ENCODE data around the gene TRIM43B.
"Not testable (repeated sequence)": the region's sequence is repeated elsewhere in the genome, so short reads cannot be mapped to it uniquely, and the experiment has no call there.

DNA sequence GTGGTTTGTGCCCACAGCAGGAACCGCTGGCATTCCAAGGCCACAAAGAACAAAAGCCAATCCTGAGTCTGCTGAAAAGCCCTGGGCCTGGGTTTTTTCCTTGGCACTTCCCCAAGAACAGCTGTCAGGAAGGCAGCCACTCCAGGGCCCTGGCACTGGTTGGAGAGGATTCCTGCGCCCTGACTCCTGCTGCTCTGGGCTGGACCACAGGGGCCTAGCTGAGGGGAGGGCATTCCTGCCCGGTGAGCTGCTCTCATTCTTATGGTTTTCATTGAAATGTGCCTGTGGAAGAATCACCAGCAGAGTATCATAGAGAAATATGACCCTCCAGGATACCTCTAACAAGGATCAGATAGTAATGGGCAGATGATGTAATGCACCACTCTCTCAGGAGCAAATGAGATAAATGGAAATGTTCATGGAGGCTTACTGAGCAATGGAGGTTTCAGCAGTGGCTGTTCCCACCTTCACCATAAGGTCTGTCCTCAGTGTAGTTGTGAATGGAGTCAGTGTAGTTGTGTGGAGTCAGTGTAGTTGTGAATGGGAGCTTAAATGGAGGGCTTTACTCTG is 50.0 kb downstream of the TRIM43B start:
- not testable (repeated sequence) for TF ChIP-seq POLR2AphosphoS5, CTCF, POLR2A (IDR thresholded peaks at IDR 0.05)

Measured in sigmoid colon (tissue), 4 donors.